Measurements from ENCODE around the gene KLHL10. TPM values are rescaled to one million over a fixed set of nuclear protein-coding genes. Genes with fewer than 3 reads are reported as not detected.

Gene KLHL10
- polyA plus RNA-seq, 1 experiment, result 0.06 TPM

- Histone ChIP-seq H3K27me3 (ENCODE audit: control insufficient read depth, insufficient read depth, low read length) (no peaks in the 10 kb centered on the region), H3K4me3 (ENCODE audit: low read depth, low read length) (no peak overlapping the region), H3K9me3 (ENCODE audit: control insufficient read depth, insufficient read depth, low read length) (no peaks in the 10 kb centered on the region), H3K27ac (ENCODE audit: low read depth, low read length) (no peak overlapping the region)
- no peak for TF ChIP-seq CTCF (IDR thresholded peaks at IDR 0.05; ENCODE audit: low read depth, low read length)
- CTCF ChIA-PET, result interaction anchor here (0.9 kb wide), 1 partner anchor 10 kb away, joined by 3 read pairs; the partner anchor contains the start of gene JUP
- POLR2A ChIA-PET, result no interaction called here
- DNase-seq (ENCODE audit: low read depth, low spot score), result no peak
These were observed 41.3 kb upstream of the KLHL10 start for GRCh38 chr17:41796121-41796895.

GRCh38 chr17:41797377-41797776, 40.2 kb upstream of the KLHL10 start:
- ChIA-PET CTCF (interaction anchor here (0.9 kb wide), 1 partner anchor 248 kb away, joined by 6 read pairs; no protein-coding TSS in a partner anchor), POLR2A (interaction anchor here (0.6 kb wide), 1 partner anchor 40 kb away, joined by 3 read pairs; no protein-coding TSS in a partner anchor)
- no peaks in the 10 kb centered on the region for H3K27me3 ChIP-seq (ENCODE audit: control insufficient read depth, insufficient read depth, low read length)
- H3K4me3 ChIP-seq (ENCODE audit: low read depth, low read length), result no peak overlapping the region
- DNase-seq (ENCODE audit: low read depth, low spot score), result no peak
- no peak overlapping the region for H3K27ac ChIP-seq (ENCODE audit: low read depth, low read length)
- no peaks in the 10 kb centered on the region for H3K9me3 ChIP-seq (ENCODE audit: control insufficient read depth, insufficient read depth, low read length)
- no peak for TF ChIP-seq CTCF (IDR thresholded peaks at IDR 0.05; ENCODE audit: low read depth, low read length)

GRCh38 chr17:41799366-41799765, 38.3 kb upstream of the KLHL10 start:
- CTCF ChIA-PET, result interaction anchor here (0.6 to 0.8 kb wide), 3 partner anchors 19 to 62 kb away, joined by 3 read pairs; no protein-coding TSS in a partner anchor
- POLR2A ChIA-PET, result interaction anchor here (0.7 to 3.5 kb wide), 2 partner anchors 13 to 34 kb away, joined by 3 to 17 read pairs; partner anchors contain the start of gene JUP
- no peak for DNase-seq (ENCODE audit: low read depth, low spot score)

GRCh38 chr17:41800601-41801373, 36.8 kb upstream of the KLHL10 start:
- ChIA-PET POLR2A (interaction anchor here (1.0 to 3.5 kb wide), 6 partner anchors 10 to 112 kb away, joined by 3 to 17 read pairs (median 6); partner anchors contain the start of genes EIF1, JUP and P3H4), CTCF (interaction anchor here (0.6 to 4.0 kb wide), 24 partner anchors 10 to 1068 kb away, joined by 3 to 81 read pairs (median 4); partner anchors contain the start of genes ACLY, HAP1 and JUP)
- TF ChIP-seq CTCF (IDR thresholded peaks at IDR 0.05; ENCODE audit: low read depth, low read length), result no peak
- no peak overlapping the region for H3K4me3 ChIP-seq (ENCODE audit: low read depth, low read length)
- no peaks in the 10 kb centered on the region for H3K9me3 ChIP-seq (ENCODE audit: control insufficient read depth, insufficient read depth, low read length)
- H3K27me3 ChIP-seq (ENCODE audit: control insufficient read depth, insufficient read depth, low read length), result no peaks in the 10 kb centered on the region
- DNase-seq (ENCODE audit: low read depth, low spot score), result no peak
- H3K27ac ChIP-seq (ENCODE audit: low read depth, low read length), result peak overlapping the region; percentile 21

More at GRCh38 chr17:41799366-41799765, 38.3 kb upstream of the KLHL10 start:
- Histone ChIP-seq H3K9me3 (ENCODE audit: control insufficient read depth, insufficient read depth, low read length) (no peaks in the 10 kb centered on the region), H3K4me3 (ENCODE audit: low read depth, low read length) (no peak overlapping the region), H3K27ac (ENCODE audit: low read depth, low read length) (no peak overlapping the region), H3K27me3 (ENCODE audit: control insufficient read depth, insufficient read depth, low read length) (no peaks in the 10 kb centered on the region)
- TF ChIP-seq CTCF (IDR thresholded peaks at IDR 0.05; ENCODE audit: low read depth, low read length), result no peak
